ENCODE data around the gene DNPH1. TPM values are rescaled to one million over a fixed set of nuclear protein-coding genes. Genes with fewer than 3 reads are reported as not detected.
A peak's percentile ranks its signal among the peaks of the same experiment; 100 is the strongest.

DNPH1 gene
- total RNA-seq (ENCODE audit: low replicate concordance): 46.2 and 65.2 TPM in 2 replicates

GRCh38 chr6:43228951-43229802 is at the start of gene DNPH1:
Gene DNPH1, minus strand, starts transcription at chr6:43229481. Its CDS starts 25 bp downstream, at chr6:43229456.
- peak within 1 kb of the TSS; percentile 76 for H3K4me3 ChIP-seq (ENCODE audit: low read depth, low read length)
- DNase-seq (ENCODE audit: low read depth): peak; percentile 60
- TF ChIP-seq CTCF (IDR thresholded peaks at IDR 0.05; ENCODE audit: insufficient read depth, low read length): peak; percentile 53

- H3K4me3 ChIP-seq (ENCODE audit: low read depth, low read length): no peak overlapping the region
- peak; percentile 26 for DNase-seq (ENCODE audit: low read depth)
- no peak for TF ChIP-seq CTCF (IDR thresholded peaks at IDR 0.05; ENCODE audit: insufficient read depth, low read length)
Measured at GRCh38 chr6:43278524-43279078, 49.3 kb upstream of the DNPH1 start.

- no peak for TF ChIP-seq CTCF (IDR thresholded peaks at IDR 0.05; ENCODE audit: insufficient read depth, low read length)
- DNase-seq (ENCODE audit: low read depth): peak; percentile 3
- H3K4me3 ChIP-seq (ENCODE audit: low read depth, low read length): no peak overlapping the region
Measured at GRCh38 chr6:43277643-43278523, 48.6 kb upstream of the DNPH1 start.

GRCh38 chr6:43277306-43277642 is 48.0 kb upstream of the DNPH1 start:
- no peak overlapping the region for H3K4me3 ChIP-seq (ENCODE audit: low read depth, low read length)
- no peak for DNase-seq (ENCODE audit: low read depth)
- no peak for TF ChIP-seq CTCF (IDR thresholded peaks at IDR 0.05; ENCODE audit: insufficient read depth, low read length)

GRCh38 chr6:43276577-43277305 is 47.5 kb upstream of the DNPH1 start:
- H3K4me3 ChIP-seq (ENCODE audit: low read depth, low read length): no peak overlapping the region
- no peak for TF ChIP-seq CTCF (IDR thresholded peaks at IDR 0.05; ENCODE audit: insufficient read depth, low read length)
- no peak for DNase-seq (ENCODE audit: low read depth)
